H9 (cell line): ENCODE results near the gene ATG7. TPM values are rescaled to one million over a fixed set of nuclear protein-coding genes. Genes with fewer than 3 reads are reported as not detected.

Experiments
- DNase-seq: peaks from one replicate; pipeline ENCODE4 v3.0.0-alpha.2; 2017
- H2AFZ ChIP-seq: one replicate; pipeline ENCODE4 v1.6.1; 2013; ENCODE audit warnings: mild to moderate bottlenecking, low read length, control low read depth, moderate library complexity
- H2AK5ac ChIP-seq: 2 replicates; pipeline ENCODE4 v1.6.1; 2013; ENCODE audit warnings: low read length, control low read depth, mixed read lengths; ENCODE audit not compliant: insufficient read length
- H2BK120ac ChIP-seq: one replicate; pipeline ENCODE4 v1.6.1; 2013; ENCODE audit warnings: low read depth, mild to moderate bottlenecking, low read length, control low read depth, inconsistent platforms; ENCODE audit not compliant: poor library complexity, severe bottlenecking
- H2BK12ac ChIP-seq: 2 replicates; pipeline ENCODE4 v1.6.1; 2013; ENCODE audit warnings: low read length, control low read depth, mixed read lengths, low read depth; ENCODE audit not compliant: insufficient read length
- H2BK15ac ChIP-seq: 2 replicates; pipeline ENCODE4 v1.6.1; 2013; ENCODE audit warnings: low read depth, low read length, control low read depth
- H2BK20ac ChIP-seq: one replicate; pipeline ENCODE4 v1.6.1; 2013; ENCODE audit warnings: low read depth, mild to moderate bottlenecking, low read length, control low read depth, inconsistent platforms; ENCODE audit not compliant: poor library complexity, severe bottlenecking
- H2BK5ac ChIP-seq: 2 replicates; pipeline ENCODE4 v1.6.1; 2013; ENCODE audit warnings: low read length, control low read depth, mixed read lengths; ENCODE audit not compliant: insufficient read length
- H3K14ac ChIP-seq: 2 replicates; pipeline ENCODE4 v1.6.1; 2013; ENCODE audit warnings: low read length, control low read depth; ENCODE audit not compliant: insufficient read depth
- H3K18ac ChIP-seq: 2 replicates; pipeline ENCODE4 v1.6.1; 2013; ENCODE audit warnings: low read depth, mild to moderate bottlenecking, mixed read lengths, low read length, control low read depth; ENCODE audit not compliant: insufficient read length
- H3K23ac ChIP-seq: 2 replicates; pipeline ENCODE4 v1.6.1; 2013; ENCODE audit warnings: low read length, control low read depth, mixed read lengths, low read depth; ENCODE audit not compliant: insufficient read length
- H3K23me2 ChIP-seq: 2 replicates; pipeline ENCODE4 v1.6.1; 2013; ENCODE audit warnings: low read depth, mild to moderate bottlenecking, mixed read lengths, low read length, control low read depth; ENCODE audit not compliant: insufficient read length, poor library complexity, severe bottlenecking
- H3K27ac ChIP-seq: 2 replicates; pipeline ENCODE4 v1.5.1; 2013; ENCODE audit warnings: low read length, control low read depth, mixed read lengths, low read depth; ENCODE audit not compliant: insufficient read length
- H3K27me3 ChIP-seq: 2 replicates; pipeline ENCODE4 v1.6.1; 2013; ENCODE audit warnings: low read length, control low read depth, inconsistent platforms; ENCODE audit not compliant: insufficient read depth
- H3K4ac ChIP-seq: 2 replicates; pipeline ENCODE4 v1.6.1; 2013; ENCODE audit warnings: low read depth, mild to moderate bottlenecking, control low read depth, inconsistent platforms, low read length, moderate library complexity
- H3K4me1 ChIP-seq: 2 replicates; pipeline ENCODE4 v1.6.1; 2013; ENCODE audit warnings: low read length, control low read depth, inconsistent platforms; ENCODE audit not compliant: insufficient read depth
- H3K4me2 ChIP-seq: 2 replicates; pipeline ENCODE4 v1.6.1; 2013; ENCODE audit warnings: low read length, control low read depth, mixed read lengths; ENCODE audit not compliant: insufficient read length, insufficient read depth
- H3K56ac ChIP-seq: 2 replicates; pipeline ENCODE4 v1.6.1; 2013; ENCODE audit warnings: low read depth, mild to moderate bottlenecking, mixed read lengths, low read length, control low read depth; ENCODE audit not compliant: insufficient read length
- H3K79me1 ChIP-seq: 2 replicates; pipeline ENCODE4 v1.6.1; 2013; ENCODE audit warnings: low read depth, mild to moderate bottlenecking, moderate library complexity, low read length, control low read depth, inconsistent platforms; ENCODE audit not compliant: insufficient read depth, poor library complexity, severe bottlenecking
- H3K79me2 ChIP-seq: 2 replicates; pipeline ENCODE4 v1.6.1; 2013; ENCODE audit warnings: low read length, control low read depth, inconsistent platforms; ENCODE audit not compliant: insufficient read depth
- H3K9ac ChIP-seq: 2 replicates; pipeline ENCODE4 v1.6.1; 2013; ENCODE audit warnings: low read length, control low read depth, mixed read lengths; ENCODE audit not compliant: insufficient read length; ENCODE audit errors: extremely low read depth
- H3K9me3 ChIP-seq: one replicate; pipeline ENCODE4 v1.6.1; 2013; ENCODE audit warnings: low read depth, low read length, inconsistent platforms; ENCODE audit not compliant: control insufficient read depth
- H3T11ph ChIP-seq: one replicate; pipeline ENCODE4 v1.6.1; 2013; ENCODE audit warnings: mild to moderate bottlenecking, low read length, control low read depth, inconsistent platforms
- H4K20me1 ChIP-seq: one replicate; pipeline ENCODE4 v1.6.1; 2013; ENCODE audit not compliant: control insufficient read depth, insufficient read length, insufficient read depth
- H4K5ac ChIP-seq: 2 replicates; pipeline ENCODE4 v1.6.1; 2013; ENCODE audit warnings: low read depth, mild to moderate bottlenecking, mixed read lengths, low read length, control low read depth; ENCODE audit not compliant: insufficient read length
- H4K8ac ChIP-seq: replicated peaks from 2 replicates; pipeline ENCODE4 v1.6.1; 2013; ENCODE audit warnings: low read length, control low read depth, mixed read lengths, low read depth; ENCODE audit not compliant: insufficient read length
- H4K91ac ChIP-seq: 2 replicates; pipeline ENCODE4 v1.6.1; 2013; ENCODE audit warnings: low read depth, mild to moderate bottlenecking, moderate library complexity, mixed read lengths, low read length, control low read depth; ENCODE audit not compliant: insufficient read length
- H3K27ac Mint-ChIP-seq, 3 experiments: 2 replicates in 2 of 3; 3 replicates in 1 of 3; pipeline ENCODE4 v1.8.0; 2020 to 2021; ENCODE audit warnings: mixed read lengths in 3 of 3, mild to moderate bottlenecking in 1 of 3, moderate library complexity in 1 of 3
- H3K27me3 Mint-ChIP-seq: 2 replicates; pipeline ENCODE4 v1.8.0; 2021; ENCODE audit warnings: low read depth, mild to moderate bottlenecking, moderate library complexity, mixed read lengths
- H3K36me3 Mint-ChIP-seq, 3 experiments: 2 replicates in 2 of 3; 3 replicates in 1 of 3; pipeline ENCODE4 v1.8.0; 2020 to 2021; ENCODE audit warnings: low read depth in 3 of 3, mixed read lengths in 3 of 3; ENCODE audit not compliant: insufficient read depth in 1 of 3
- H3K4me1 Mint-ChIP-seq, 2 experiments: 2 replicates each; pipeline ENCODE4 v1.8.0; 2020; ENCODE audit warnings: mixed read lengths in 2 of 2
- H3K4me3 Mint-ChIP-seq, 2 experiments: 2 replicates in 1 of 2; 3 replicates in 1 of 2; pipeline ENCODE4 v1.8.0; 2020 to 2021; ENCODE audit warnings: mild to moderate bottlenecking in 2 of 2, mixed read lengths in 2 of 2, moderate library complexity in 1 of 2
- H3K9me3 Mint-ChIP-seq, 2 experiments: 2 replicates in 1 of 2; 3 replicates in 1 of 2; pipeline ENCODE4 v1.8.0; 2020; ENCODE audit warnings: mild to moderate bottlenecking in 2 of 2, mixed read lengths in 2 of 2, moderate library complexity in 1 of 2
- CTCF ChIP-seq: fragments of 200-600 bp; sonication (generic); conservative IDR thresholded peaks from 3 replicates; pipeline ENCODE4 v1.8.0; 2021; ENCODE audit warnings: antibody characterized with exemption, mild to moderate bottlenecking
- WGBS: extraction: QIAGEN DNeasy Blood & Tissue Kit; methylation state at CpG from one replicate; pipeline ENCODE4 v1.1.7; 2013; ENCODE audit warnings: missing lambda C conversion rate, low lambda C conversion rate, mixed read lengths; ENCODE audit not compliant: insufficient read length; ENCODE audit errors: extremely low coverage; 5-methylcytosine and 5-hydroxymethylcytosine counted together
- total RNA-seq: library from RNA; stranded (reverse); gene quantifications from 2 replicates; pipeline ENCODE4 v1.2.1, GENCODE V29; 2021

The ATG7 gene
- total RNA-seq, 1 experiment from 2014 or later, result 17.9 TPM

- Histone ChIP-seq H4K91ac (no peak overlapping the region), H2BK12ac (no peak overlapping the region), H3K18ac (no peak overlapping the region), H3K9me3 (no peaks in the 10 kb centered on the region), H3K56ac (no peak overlapping the region), H2BK15ac (no peak overlapping the region), H2BK5ac (no peak overlapping the region), H3K9ac (no peak overlapping the region), H3K79me1 (no peaks in the 10 kb centered on the region), H3K23me2 (no peaks in the 10 kb centered on the region), H3K14ac (no peak overlapping the region), H2BK120ac (no peak overlapping the region), H3K4me1 (no peaks in the 10 kb centered on the region), H3K4me2 (no peak overlapping the region), H2BK20ac (no peak overlapping the region), H3K79me2 (no peaks in the 10 kb centered on the region), H4K8ac (no peak overlapping the region), H4K5ac (no peak overlapping the region), H3K4ac (no peak overlapping the region), H4K20me1 (no peaks in the 10 kb centered on the region), H2AK5ac (no peak overlapping the region), H3K27ac (no peak overlapping the region), H2AFZ (no peak overlapping the region), H3K27me3 (no peaks in the 10 kb centered on the region), H3K23ac (no peak overlapping the region), H3T11ph (no peak overlapping the region)
- Mint-ChIP-seq H3K27ac (no peak overlapping the region), H3K27me3 (no peaks in the 10 kb centered on the region), H3K4me1 (peaks cover 3 to 6% of the 10 kb centered on the region in 2 experiments; a peak in 3 of 4 replicates), H3K36me3 (peaks cover under 1 to 21% (median 7%) of the 10 kb centered on the region in 3 experiments; a peak in 5 of 7 replicates), H3K4me3 (no peak overlapping the region), H3K9me3 (no peaks in the 10 kb centered on the region; a peak in 3 of 5 replicates)
- no CpG with 5 or more reads among the region's 2 CpGs for WGBS
- DNase-seq, result no peak
- TF ChIP-seq CTCF, result no peak
Observed at GRCh38 chr3:11547498-11547897, 275.3 kb downstream of the ATG7 start.
